Measurements from ENCODE around the gene PCYT1A.
"Not testable (repeated sequence)": the region's sequence is repeated elsewhere in the genome, so short reads cannot be mapped to it uniquely, and the experiment has no call there.

The PCYT1A gene

DNA sequence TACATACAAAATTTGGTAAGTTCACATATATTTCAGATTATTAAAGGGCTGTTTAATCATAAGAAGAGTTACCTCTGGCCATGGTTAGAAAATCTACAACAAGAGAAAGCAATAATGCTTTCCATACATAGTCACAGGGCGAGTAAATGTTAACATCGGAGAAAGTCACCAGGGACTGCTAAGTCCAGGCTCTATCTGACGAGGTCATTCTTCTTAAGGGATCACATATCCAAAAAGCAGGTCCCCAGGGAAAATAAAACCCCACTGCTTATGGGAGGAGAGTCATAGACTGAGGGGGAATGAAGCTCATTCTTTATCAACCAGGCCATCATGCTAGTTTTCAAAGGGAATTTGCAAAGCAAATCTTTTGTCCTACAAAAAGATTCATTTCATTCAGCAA lies 3.1 kb downstream of the PCYT1A start:
- DNase-seq = no peak

DNA sequence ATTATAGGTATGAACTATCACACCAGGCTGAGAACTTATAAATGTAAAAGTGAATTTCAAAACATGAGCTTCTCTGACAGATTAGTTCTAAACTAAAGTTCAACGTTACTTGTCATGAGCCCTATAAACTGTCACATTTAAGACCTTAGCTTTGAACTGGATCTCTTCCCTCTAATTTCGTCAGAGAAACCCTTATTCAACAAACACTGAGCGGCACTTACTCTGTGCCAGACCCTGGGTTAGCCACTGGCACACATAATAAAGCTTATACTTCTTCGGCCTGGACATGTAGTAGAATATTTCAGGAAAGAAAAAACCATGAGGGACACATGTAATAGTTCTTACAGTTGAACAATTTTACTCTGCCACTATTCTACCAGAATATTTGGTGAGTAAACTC lies 5.6 kb downstream of the PCYT1A start:
- DNase-seq = no peak

DNA sequence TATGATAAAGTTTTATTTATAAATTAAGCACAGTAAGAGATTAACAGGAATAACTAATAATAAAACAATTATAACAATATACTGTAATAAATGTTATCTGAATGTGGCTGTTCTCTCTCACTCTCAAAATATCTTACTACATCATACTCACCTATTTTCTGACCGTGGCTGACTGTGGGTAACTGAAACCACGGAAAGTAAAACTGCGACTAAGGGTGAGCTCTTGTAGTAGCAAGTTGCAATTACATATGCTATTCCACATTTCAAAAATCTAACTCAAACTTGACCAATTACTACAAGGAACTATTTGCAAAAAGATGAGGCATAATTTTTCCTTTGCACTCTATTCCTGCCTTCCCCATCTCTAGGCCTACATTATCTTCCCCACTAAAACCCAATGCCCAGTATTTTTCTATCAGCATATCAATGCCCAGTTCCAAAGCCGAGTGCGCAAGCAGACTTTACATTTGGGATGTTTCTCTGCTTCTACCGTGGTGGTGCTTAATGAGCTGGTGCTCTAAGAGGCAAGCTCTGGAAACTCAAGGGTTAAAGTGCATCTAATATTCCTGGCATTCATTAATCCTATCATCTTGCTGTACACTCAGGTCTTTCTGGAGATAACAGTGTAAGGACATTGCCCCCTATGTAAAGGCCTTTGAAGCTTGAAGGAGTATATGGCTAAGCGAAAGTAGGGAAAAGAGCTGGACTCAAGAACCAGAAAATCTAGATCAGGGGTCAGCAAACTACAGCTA lies 6.7 kb downstream of the PCYT1A start:
- no peak for DNase-seq

DNA sequence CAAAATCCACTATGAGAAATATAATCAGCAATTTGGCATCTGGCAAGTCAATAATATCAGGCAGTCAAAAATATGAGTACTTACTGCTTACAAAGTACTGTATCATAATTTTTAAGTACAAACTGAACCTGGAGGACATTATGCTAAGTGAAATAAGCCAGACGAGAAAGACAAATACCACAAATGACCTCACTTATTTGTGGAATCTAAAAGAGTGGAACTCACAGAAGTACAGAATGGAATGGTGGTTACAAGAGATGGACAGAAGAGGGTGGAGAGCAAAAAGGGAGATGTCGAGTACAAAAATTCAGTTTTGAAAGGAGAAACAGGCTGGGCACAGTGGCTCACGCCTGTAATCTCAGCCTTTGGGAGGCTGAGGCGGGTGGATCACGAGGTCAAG lies 12.4 kb downstream of the PCYT1A start:
- no peak for DNase-seq

DNA sequence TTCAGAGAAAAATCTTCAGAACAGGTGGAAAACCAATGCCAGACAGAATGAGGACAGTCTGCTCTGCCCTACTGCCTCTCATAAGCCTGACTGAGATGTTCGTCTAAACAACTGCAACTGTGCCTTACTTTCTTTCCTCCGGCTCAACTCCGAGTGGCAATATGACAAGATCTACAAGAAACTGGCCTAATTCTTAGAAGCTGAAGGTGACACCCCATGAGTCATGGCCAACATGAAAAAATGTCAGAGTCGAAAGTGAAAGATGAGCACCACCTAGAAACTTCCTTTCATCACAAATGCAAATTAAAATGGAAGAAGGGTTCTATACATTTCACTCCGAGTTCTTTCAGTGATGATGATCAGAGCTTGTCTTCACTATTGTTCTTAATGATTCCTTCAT lies 12.9 kb downstream of the PCYT1A start:
- no peak for DNase-seq

DNA sequence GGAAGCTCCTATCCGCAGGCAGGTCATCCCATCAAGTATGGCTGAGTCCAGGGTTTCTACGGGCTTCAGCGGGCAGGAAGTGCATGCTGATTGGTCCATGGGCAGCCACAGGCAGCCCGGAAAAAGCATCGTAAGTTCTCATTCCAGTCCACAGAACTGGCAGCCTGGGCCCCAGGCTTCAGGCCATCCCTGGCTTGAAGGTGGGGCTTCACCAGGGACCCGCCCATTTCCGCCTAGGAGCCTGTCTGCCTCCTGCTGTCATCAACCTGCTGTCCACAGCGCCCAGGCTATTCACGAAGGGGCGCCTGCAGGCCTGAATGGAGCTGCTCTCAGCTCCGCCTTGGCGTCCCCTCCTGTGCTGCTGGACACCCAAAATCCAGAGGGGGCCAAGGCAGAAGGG lies 13.9 kb downstream of the PCYT1A start:
- no peak for DNase-seq

DNA sequence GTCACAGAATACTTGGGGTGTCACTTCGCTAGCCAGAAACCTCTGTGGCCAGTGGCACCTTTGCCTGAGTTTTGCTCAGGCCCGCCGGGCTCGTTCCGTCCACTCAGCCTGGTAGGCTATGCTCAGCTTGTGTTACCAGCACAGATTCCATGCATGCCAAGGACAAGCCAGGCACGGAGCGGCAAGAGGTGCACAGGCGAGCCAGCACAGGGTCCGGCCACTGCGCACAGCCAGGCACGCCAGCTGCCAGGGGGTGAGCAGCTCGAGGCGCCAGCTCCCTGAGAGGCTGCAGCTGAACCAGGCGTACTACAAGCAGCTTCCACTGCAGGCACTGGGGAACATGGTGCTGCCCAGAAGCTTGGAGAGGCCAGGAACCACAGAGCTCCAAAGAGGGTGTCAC lies 14.7 kb downstream of the PCYT1A start:
- DNase-seq = no peak

DNA sequence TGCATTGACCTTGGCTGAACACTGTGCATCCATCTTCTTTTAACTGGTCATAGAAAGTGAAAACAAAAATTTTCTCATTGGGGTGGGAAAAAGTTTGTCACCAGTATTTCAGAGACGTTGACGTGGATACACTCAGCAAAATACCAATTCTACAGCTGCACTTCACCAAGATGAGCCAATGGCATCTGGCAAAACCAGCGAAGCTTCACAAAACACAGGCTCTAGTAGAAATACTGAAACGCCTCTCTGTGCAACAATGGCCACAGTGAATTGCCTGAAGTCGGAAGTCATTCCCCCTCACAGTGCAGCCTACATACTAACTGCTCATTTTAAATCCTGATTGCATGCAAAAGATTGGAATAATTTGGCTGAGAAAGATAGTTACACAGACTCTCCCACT lies 17.0 kb downstream of the PCYT1A start:
- DNase-seq = no peak

DNA sequence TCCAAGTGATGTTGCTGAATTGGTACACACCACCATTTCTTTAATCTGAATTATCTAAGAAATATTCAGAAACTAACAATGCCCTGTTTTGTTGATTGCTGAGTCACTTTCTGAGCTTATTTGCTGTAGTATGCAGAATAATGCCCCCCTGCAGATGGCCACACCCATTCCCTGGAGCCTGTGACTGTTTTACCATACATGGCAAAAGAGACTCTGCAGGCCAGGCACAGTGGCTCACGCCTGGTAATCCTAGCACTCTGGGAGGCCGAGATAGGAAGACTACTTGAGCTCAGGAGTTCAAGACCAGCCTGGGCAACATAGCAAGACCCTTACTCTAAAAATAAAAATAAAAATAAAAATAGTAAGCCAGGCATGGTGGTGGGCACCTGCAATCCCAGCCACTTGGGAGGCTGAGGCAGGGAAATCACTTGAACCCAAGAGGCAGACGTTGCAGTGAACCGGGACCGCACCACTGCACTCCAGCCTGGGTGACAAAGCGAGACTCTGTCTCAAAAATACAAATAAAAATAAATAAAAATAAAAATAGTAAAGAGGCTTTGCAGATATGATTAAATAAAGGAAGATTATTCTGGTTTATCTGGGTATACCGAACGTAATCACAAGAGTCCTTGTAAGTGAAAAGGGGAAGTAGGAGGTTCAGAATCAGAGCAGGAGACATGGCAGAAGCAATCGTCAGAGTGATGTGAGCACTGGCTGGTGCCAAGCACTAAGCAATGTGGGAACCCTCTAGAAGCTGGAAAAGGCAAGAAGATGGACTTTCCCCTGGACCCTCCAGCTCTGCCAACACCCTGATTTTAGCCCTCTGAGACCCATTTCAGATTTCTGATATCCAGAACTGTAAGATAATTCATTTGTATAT lies 19.0 kb downstream of the PCYT1A start:
- no peak for DNase-seq

DNA sequence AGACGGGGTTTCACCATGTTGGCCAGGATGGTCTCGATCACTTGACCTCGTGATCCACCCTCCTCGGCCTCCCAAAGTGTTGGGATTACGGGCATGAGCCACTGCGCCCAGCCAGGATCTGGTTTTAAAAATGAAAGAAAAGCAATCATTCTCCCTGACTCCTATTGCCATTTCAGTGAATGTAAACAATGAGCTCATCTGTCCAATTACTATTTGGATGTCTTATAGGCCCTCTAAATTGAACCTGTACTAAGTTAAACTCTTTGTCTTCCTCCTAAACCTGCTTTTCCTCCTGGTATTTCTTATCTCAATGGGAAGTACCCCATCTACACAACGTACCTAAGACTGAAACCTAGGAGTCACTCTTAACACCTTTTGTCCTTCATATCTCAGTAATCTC lies 23.7 kb downstream of the PCYT1A start:
- DNase-seq = no peak

DNA sequence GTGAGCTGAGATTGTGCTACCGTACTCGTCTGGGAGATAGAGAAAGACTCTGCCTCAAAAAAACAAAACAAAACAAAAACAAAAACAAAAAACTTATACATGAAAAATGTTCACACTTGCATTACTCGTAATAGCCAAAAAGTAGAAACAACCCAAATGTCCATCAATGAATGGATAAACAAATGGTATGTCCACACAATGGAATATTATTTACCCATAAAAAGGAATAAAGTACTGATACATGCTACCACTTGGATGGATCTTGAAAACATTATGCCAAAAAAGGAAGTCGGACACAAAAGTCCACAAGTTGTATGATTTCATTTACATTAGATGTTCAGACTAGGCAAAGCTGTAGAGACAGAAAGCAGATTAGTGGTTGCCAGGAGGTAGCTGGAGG lies 26.7 kb downstream of the PCYT1A start:
- no peak for DNase-seq

DNA sequence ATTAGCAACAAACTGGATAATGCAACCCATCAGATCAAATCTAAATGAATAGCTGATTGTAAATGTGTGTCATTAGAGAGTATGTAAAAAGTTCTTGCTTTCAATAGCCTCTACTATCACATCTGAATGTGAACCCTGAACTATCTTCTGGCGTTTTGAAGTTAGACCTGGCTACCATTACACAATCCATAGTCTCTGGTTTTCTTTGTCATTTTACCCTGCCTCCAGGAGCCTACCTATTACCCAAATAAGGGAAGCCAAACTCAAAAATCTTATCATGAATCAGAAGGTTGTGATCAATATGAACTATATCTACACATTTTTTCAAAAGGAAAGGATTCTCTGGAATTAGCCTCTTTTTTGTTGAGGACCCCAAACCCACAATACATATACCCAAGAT lies 31.8 kb downstream of the PCYT1A start:
- no peak for DNase-seq

DNA sequence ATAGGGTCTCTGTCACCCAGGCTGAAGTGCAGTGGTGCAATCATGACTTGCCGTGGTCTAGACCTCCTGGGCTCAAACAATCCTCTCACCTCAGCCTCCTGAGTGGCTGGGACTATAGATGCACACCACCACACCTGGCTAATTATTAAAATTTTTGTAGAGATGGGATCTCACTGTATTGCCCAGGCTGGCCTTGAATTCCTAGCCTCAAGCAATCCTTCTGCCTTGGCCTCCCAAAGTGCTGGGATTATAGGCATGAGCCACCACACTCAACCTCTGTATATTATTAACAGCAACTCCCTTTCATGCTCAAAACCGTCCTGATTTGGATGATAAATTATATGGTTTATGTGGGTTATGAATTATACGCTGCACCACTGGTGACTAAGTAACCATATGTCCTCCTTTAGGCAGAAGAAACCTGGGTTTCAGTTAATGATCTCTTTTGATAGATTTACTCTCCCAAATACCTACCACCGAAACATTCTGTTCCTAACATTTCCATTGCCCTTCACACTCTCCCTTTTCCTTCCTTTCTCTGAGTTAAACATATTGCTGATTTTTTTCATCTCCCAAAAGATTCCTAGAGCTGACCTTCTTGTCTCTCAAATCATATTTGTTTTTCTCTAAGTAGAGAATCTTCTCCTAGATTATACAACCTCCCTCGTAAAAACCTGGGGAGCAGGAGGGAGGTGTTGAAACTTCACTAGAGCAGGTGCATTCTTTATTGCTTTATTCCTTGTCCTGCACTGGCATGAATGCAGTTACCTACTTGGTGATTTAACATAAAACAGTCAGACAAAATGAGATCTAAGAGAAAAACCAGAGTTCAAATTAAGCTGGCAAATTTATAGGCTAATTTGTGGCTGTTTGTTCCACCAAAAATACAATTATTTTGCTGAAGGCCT lies 32.9 kb downstream of the PCYT1A start:
- DNase-seq = no peak

DNA sequence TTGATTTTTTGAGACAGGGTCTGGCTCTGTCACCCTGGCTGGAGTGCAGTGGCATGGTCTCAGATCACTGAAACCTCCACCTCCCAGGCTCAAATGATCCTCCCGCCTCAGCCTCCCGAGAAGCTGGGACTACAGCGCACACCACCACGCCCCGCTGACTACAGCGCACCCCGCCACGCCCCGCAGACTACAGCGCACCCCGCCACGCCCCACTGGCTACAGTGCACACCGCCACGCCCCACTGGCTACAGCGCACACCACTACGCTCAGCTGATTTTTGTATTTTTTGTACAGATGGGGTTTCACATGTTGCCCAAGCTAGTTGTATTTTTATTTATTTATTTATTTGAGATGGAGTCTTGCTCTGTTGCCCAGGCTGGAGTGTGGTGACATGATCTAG lies 35.6 kb downstream of the PCYT1A start:
- no peak for DNase-seq

DNA sequence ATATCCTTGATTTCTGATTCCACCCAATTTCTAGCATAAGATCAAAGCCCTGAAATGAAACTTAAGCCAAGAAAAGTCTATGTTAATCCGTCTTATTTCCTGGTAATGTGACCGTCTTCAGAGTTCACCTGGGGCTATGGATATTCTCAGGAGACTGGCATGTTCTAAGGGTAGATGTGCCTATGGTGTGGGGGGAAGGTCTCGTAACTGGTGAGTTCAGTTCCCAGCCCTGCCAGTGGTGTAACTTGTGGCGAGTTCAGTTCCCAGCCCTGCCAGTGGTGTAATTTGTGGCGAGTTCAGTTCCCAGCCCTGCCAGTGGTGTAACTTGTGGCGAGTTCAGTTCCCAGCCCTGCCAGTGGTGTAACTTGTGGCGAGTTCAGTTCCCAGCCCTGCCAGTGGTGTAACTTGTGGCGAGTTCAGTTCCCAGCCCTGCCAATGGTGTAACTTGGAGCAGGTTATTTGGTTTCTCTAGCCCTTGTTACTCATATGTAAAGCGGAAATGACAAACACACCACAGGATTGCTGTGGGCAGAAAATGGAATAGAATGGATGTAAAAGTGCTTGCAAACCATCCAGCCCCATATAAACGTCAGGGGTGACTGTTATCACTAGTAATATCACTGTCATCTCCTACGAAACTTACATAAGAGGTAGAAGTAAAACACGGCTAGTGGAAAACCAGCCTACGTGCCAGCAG lies 40.8 kb downstream of the PCYT1A start:
- no peak for DNase-seq

DNA sequence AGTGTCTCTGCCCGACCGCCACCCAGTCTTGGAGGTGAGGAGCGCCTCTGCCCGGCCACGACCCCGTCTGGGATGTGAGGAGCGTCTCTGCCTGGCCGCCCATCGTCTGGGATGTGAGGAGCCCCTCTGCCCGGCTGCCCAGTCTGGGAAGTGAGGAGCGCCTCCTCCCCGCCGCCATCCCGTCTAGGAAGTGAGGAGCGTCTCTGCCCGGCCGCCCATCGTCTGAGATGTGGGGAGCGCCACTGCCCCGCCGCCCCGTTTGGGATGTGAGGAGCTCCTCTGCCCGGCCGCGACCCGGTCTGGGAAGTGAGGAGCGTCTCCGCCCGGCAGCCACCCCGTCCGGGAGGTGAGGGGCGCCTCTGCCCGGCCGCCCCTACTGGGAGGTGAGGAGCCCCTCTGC lies 43.4 kb downstream of the PCYT1A start:
- DNase-seq = not testable (repeated sequence)

DNA sequence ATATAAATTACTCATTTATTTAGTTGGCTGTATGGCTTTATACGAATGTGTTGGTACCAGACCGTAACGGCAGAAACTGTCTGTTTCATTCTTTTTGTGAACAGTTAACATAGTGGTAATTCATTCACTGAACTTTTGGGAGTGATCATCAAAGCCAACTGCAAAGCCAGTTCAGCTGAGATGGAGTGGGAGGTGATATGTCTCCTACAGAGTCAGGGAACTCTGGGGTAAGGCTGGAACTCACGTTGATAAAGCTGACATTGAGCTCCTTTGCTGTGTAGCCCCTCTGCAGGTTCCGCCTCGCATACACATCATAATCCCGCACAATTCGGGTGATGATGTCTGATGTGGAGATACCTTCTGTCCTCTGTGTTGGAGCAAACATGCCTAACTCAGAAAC lies 45.8 kb downstream of the PCYT1A start:
- DNase-seq = no peak

DNA sequence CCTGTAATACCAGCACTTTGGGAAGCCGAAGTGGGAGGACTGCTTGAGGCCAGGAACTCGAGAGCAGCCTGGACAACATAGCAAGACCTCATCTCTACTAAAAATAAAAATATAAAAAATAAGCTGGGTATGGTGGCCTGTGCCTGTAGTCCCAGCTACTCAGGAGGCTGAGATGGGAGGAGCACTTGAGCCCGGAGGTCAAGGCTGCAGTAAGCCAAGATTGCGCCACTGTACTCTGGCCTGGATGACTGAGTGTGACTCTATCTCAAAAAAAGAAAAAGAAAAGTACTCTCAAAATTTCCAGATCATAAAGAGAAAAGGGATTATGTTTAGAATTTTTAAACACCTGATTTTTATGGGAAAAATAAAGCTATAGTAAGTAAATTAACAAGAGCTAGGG lies 47.1 kb downstream of the PCYT1A start:
- DNase-seq = no peak

DNA sequence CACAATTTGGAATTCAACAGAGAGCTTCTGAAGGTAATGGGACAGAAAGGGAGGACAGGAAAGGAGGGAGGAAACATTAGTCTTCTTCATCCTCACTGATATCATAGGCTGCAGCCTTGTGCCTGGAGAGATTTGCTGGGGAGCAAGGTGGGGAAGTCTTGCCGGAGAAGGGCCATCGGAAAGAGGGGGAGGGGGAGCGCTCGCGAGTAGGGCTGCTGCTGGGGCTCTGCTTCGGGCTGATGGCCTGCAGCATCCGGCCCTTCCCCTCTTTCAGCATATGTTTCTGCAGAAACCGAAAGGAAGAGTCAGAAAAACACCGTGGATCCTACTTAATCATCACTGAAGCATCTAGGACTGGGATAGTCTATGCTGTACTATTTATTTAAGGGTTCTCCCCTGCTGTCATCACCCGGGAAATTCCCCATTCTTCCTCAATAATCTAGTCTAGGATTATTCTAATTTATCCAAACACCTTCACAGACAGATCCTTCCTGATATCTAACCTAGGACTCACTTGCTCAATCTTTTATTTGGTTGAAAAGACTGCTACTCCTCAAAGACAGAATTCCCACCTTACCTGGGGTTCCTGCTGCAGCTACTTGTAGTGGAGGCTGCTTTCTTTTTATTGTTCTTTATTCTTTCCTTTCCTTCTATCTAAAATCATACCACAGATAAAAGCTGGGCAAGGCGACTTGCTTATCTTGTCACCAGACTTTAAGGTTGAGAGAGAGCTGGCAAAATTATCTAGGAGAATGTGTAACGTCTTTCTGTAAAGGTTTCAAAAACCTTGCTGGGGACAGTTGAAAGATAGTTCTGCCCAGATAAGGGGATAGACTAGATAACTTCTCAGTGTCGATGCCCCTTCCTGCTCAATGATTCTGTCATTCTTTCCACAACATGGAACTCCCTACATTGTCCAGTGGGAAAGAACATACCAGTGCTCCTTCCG lies 48.6 kb downstream of the PCYT1A start:
- no peak for DNase-seq

DNA sequence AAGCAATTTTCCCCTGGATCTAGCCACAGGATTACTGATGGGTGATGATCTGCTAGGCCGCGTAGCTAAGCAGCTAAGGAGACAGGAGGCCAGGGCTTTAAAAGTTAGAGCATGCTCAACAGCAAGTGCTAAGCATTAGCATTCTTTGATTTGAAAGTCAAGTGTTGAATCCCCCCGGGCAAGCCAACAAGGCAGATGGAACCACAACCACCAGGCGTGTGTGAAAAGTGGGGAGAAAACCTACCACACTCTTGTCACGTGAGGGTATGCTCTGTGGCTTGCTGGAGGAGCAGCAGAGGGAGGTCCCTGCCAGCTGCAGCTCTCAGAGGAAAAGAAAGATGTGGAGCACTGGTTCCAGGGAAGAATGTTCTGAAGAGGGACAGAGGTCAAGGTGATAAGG lies 50.3 kb downstream of the PCYT1A start:
- no peak for DNase-seq

DNA sequence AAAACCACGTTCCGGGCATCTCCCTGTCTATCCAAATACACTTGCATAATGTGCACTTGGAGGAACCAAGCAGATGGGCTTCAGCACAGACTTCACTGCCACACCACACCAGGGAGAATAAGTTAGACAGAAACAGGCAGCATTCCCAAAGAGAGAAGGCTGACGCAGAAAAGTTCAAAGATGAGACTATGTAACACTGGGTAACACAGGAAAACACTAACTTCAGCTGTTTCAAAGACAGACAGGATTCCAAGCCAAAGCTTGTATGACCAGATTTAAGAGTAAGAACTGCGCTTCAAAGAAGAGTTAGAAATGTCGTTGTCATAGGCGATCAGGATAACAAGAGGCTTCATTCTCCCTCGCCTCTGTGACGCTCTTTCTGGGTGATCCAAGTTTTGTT lies 51.3 kb downstream of the PCYT1A start:
- DNase-seq = no peak

Measured in retina (tissue), 1 donor.